PC-9 (cell line): ENCODE measurements around the gene LZTS2.

Experiments
- EZH2 ChIP-seq: fragments of 200-600 bp; sonication (generic); IDR thresholded peaks from 2 replicates; pipeline ENCODE4 v1.8.0; 2017; ENCODE audit warnings: antibody characterized with exemption, low read depth
- TF ChIP-seq, protein P1 (sequence below): fragments of 200-600 bp; sonication (generic); conservative IDR thresholded peaks from 2 replicates; pipeline ENCODE4 v1.6.1; 2017; ENCODE audit warnings: mixed run types, antibody characterized with exemption, mild to moderate bottlenecking, moderate library complexity

GRCh38 chr10:100982916-100983830, 16.4 kb upstream of the LZTS2 start:
- TF ChIP-seq, protein P1, sequence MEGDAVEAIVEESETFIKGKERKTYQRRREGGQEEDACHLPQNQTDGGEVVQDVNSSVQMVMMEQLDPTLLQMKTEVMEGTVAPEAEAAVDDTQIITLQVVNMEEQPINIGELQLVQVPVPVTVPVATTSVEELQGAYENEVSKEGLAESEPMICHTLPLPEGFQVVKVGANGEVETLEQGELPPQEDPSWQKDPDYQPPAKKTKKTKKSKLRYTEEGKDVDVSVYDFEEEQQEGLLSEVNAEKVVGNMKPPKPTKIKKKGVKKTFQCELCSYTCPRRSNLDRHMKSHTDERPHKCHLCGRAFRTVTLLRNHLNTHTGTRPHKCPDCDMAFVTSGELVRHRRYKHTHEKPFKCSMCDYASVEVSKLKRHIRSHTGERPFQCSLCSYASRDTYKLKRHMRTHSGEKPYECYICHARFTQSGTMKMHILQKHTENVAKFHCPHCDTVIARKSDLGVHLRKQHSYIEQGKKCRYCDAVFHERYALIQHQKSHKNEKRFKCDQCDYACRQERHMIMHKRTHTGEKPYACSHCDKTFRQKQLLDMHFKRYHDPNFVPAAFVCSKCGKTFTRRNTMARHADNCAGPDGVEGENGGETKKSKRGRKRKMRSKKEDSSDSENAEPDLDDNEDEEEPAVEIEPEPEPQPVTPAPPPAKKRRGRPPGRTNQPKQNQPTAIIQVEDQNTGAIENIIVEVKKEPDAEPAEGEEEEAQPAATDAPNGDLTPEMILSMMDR: no peak
- no peak for TF ChIP-seq EZH2
